Activated T-cell treated with anti-CD3 and anti-CD28 coated beads for 24 hours (primary cell): ENCODE results near the gene CDC37.
A peak's percentile ranks its signal among the peaks of the same experiment; 100 is the strongest.

ENCODE experiments used
- DNase-seq: peaks from one replicate; pipeline ENCODE4 v3.0.0-alpha.2; 2020; ENCODE audit warnings: low read depth

Gene CDC37

GRCh38 chr19:10353793-10354391 lies 49.5 kb downstream of the CDC37 start:
- peak; percentile 45 for DNase-seq

GRCh38 chr19:10352764-10353671 lies 50.3 kb downstream of the CDC37 start:
- DNase-seq = no peak

GRCh38 chr19:10346509-10346908 lies 56.8 kb downstream of the CDC37 start:
- DNase-seq = no peak

GRCh38 chr19:10344780-10345179 lies 58.6 kb downstream of the CDC37 start:
- no peak for DNase-seq

- DNase-seq = no peak
These were observed 59.8 kb downstream of the CDC37 start for GRCh38 chr19:10343495-10343894.
